Body of pancreas (tissue), 4 donors: ENCODE results near the gene ATAT1.

Experiments used
- POLR2A ChIP-seq, 3 donors: fragments of 450-650 bp; IDR thresholded peaks; one replicate each; pipeline ENCODE4 v1.6.1; 2016; ENCODE audit warnings: antibody characterized with exemption in 3 of 3, mild to moderate bottlenecking in 2 of 3
- TF ChIP-seq, protein P1 (sequence below), 7 experiments: fragments of 450-650 bp in 4 of 7; fragments of 200-600 bp in 3 of 7; sonication (generic) in 3 of 7; IDR thresholded peaks; one replicate each; pipeline ENCODE4 v1.5.1; 2016 to 2019; ENCODE audit warnings: antibody characterized with exemption in 7 of 7

DNA sequence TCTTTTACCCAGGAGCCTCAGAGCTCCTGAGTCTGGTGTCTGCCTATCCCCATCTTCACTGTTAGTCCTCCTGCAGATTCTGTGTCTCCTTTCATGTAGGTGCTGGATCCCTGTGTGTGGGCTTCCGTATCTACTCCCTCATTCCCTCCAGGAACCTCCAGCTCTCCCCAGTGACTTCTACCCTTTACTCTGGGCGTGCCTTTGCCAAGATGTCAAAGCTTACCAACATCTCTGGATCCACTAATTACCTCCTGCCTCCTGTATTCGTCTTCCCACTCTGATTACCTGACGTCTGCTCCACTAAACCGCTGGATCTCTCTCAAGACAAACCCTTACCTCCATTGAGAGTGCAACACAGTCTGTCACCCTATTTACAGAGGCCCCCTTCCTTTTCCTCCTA, 18.1 kb downstream of the ATAT1 start:
- no peak for TF ChIP-seq POLR2A (IDR thresholded peaks at IDR 0.05)
- TF ChIP-seq, protein P1, sequence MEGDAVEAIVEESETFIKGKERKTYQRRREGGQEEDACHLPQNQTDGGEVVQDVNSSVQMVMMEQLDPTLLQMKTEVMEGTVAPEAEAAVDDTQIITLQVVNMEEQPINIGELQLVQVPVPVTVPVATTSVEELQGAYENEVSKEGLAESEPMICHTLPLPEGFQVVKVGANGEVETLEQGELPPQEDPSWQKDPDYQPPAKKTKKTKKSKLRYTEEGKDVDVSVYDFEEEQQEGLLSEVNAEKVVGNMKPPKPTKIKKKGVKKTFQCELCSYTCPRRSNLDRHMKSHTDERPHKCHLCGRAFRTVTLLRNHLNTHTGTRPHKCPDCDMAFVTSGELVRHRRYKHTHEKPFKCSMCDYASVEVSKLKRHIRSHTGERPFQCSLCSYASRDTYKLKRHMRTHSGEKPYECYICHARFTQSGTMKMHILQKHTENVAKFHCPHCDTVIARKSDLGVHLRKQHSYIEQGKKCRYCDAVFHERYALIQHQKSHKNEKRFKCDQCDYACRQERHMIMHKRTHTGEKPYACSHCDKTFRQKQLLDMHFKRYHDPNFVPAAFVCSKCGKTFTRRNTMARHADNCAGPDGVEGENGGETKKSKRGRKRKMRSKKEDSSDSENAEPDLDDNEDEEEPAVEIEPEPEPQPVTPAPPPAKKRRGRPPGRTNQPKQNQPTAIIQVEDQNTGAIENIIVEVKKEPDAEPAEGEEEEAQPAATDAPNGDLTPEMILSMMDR (IDR thresholded peaks at IDR 0.05) = no peak
